Osteoblast (primary cell): ENCODE measurements around the gene FAM120B. TPM values are rescaled to one million over a fixed set of nuclear protein-coding genes. Genes with fewer than 3 reads are reported as not detected.
A peak's percentile ranks its signal among the peaks of the same experiment; 100 is the strongest.

Experiments
- DNase-seq: peaks from one replicate; pipeline ENCODE4 v3.0.0; 2011; ENCODE audit warnings: low spot score, mixed read lengths; ENCODE audit not compliant: insufficient read length; ENCODE audit errors: missing footprints
- H2AFZ ChIP-seq: 2 replicates; pipeline ENCODE4 v1.6.0; 2011; ENCODE audit warnings: mild to moderate bottlenecking, low read length
- H3K27ac ChIP-seq: 2 replicates; pipeline ENCODE4 v1.5.1; 2011; ENCODE audit warnings: mild to moderate bottlenecking, low read depth, low read length, moderate library complexity
- H3K27me3 ChIP-seq: 2 replicates; pipeline ENCODE4 v1.6.0; 2012; ENCODE audit warnings: mild to moderate bottlenecking, control low read depth, inconsistent platforms, low read length, moderate library complexity; ENCODE audit not compliant: insufficient read depth
- H3K36me3 ChIP-seq: 2 replicates; pipeline ENCODE4 v1.5.1; 2011; ENCODE audit warnings: mild to moderate bottlenecking, low read length, control low read depth, moderate library complexity; ENCODE audit not compliant: insufficient read depth
- H3K4me1 ChIP-seq: 2 replicates; pipeline ENCODE4 v1.5.1; 2011; ENCODE audit warnings: mild to moderate bottlenecking, low read length, control low read depth, moderate library complexity; ENCODE audit not compliant: insufficient read depth
- H3K4me2 ChIP-seq: 2 replicates; pipeline ENCODE4 v1.6.0; 2011; ENCODE audit warnings: mild to moderate bottlenecking, low read length; ENCODE audit not compliant: insufficient read depth
- H3K4me3 ChIP-seq: fragments of 200-600 bp; sonication (generic); 3 replicates; pipeline ENCODE4 v1.5.1; 2012; ENCODE audit warnings: mild to moderate bottlenecking, low read length, inconsistent platforms; ENCODE audit not compliant: insufficient read depth
- H3K79me2 ChIP-seq: 2 replicates; pipeline ENCODE4 v1.6.0; 2012; ENCODE audit warnings: mild to moderate bottlenecking, low read length, control low read depth, inconsistent platforms; ENCODE audit not compliant: insufficient read depth
- H3K9me3 ChIP-seq: 2 replicates; pipeline ENCODE4 v1.5.1; 2011; ENCODE audit warnings: low read depth, low read length, control low read depth
- H4K20me1 ChIP-seq: 2 replicates; pipeline ENCODE4 v1.6.0; 2012; ENCODE audit warnings: mild to moderate bottlenecking, low read length, control low read depth; ENCODE audit not compliant: insufficient read depth
- total RNA-seq: library from RNA; depleted of rRNA; stranded (reverse); fragments of >200 nt; gene quantifications from 2 replicates; pipeline ENCODE4 v1.2.3, GENCODE V29; 2012
- TF ChIP-seq, protein P1 (sequence below): IDR thresholded peaks from 2 replicates; pipeline ENCODE4 v1.5.1; 2011; ENCODE audit warnings: mild to moderate bottlenecking, low read depth, low read length, moderate library complexity; ENCODE audit errors: extremely low read depth

Gene FAM120B
- total RNA-seq, 1 donor: 13.4 TPM

GRCh38 chr6:170305805-170306323 is 694 bp upstream of the FAM120B start:
- Histone ChIP-seq H3K27me3 (no peaks in the 10 kb centered on the region), H3K9me3 (no peaks in the 10 kb centered on the region), H3K79me2 (peaks cover 52% of the 10 kb centered on the region), H4K20me1 (peaks cover 30% of the 10 kb centered on the region), H3K27ac (peak overlapping the region; percentile 56), H3K4me2 (peak overlapping the region; percentile 93), H2AFZ (peak overlapping the region; percentile 94), H3K36me3 (no peaks in the 10 kb centered on the region), H3K4me3 (peak overlapping the region; percentile 99), H3K4me1 (peaks cover 23% of the 10 kb centered on the region)
- DNase-seq: peak; percentile 71
- TF ChIP-seq, protein P1, sequence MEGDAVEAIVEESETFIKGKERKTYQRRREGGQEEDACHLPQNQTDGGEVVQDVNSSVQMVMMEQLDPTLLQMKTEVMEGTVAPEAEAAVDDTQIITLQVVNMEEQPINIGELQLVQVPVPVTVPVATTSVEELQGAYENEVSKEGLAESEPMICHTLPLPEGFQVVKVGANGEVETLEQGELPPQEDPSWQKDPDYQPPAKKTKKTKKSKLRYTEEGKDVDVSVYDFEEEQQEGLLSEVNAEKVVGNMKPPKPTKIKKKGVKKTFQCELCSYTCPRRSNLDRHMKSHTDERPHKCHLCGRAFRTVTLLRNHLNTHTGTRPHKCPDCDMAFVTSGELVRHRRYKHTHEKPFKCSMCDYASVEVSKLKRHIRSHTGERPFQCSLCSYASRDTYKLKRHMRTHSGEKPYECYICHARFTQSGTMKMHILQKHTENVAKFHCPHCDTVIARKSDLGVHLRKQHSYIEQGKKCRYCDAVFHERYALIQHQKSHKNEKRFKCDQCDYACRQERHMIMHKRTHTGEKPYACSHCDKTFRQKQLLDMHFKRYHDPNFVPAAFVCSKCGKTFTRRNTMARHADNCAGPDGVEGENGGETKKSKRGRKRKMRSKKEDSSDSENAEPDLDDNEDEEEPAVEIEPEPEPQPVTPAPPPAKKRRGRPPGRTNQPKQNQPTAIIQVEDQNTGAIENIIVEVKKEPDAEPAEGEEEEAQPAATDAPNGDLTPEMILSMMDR: no peak

GRCh38 chr6:170307080-170307545 is 555 bp downstream of the FAM120B start:
- Histone ChIP-seq H3K27me3 (no peaks in the 10 kb centered on the region), H3K36me3 (no peaks in the 10 kb centered on the region), H3K4me1 (peaks cover 23% of the 10 kb centered on the region), H2AFZ (peak overlapping the region; percentile 92), H3K79me2 (peaks cover 63% of the 10 kb centered on the region), H3K4me3 (peak overlapping the region; percentile 99), H3K27ac (peak overlapping the region; percentile 95), H3K9me3 (no peaks in the 10 kb centered on the region), H4K20me1 (peaks cover 37% of the 10 kb centered on the region), H3K4me2 (peak overlapping the region; percentile 93)
- TF ChIP-seq, protein P1: no peak
- peak; percentile 60 for DNase-seq

GRCh38 chr6:170308761-170309160 is 2.2 kb downstream of the FAM120B start:
- Histone ChIP-seq H3K4me2 (peak overlapping the region; percentile 93), H4K20me1 (peaks cover 52% of the 10 kb centered on the region), H3K4me3 (no peak overlapping the region), H3K27ac (no peak overlapping the region), H3K4me1 (peaks cover 23% of the 10 kb centered on the region), H3K27me3 (no peaks in the 10 kb centered on the region), H2AFZ (no peak overlapping the region), H3K36me3 (no peaks in the 10 kb centered on the region), H3K9me3 (no peaks in the 10 kb centered on the region), H3K79me2 (peaks cover 78% of the 10 kb centered on the region)
- no peak for DNase-seq
- TF ChIP-seq, protein P1: no peak

GRCh38 chr6:170311696-170312095 is 5.1 kb downstream of the FAM120B start:
- TF ChIP-seq, protein P1: no peak
- peaks cover 18% of the 10 kb centered on the region for H3K4me1 ChIP-seq

More at GRCh38 chr6:170311696-170312095, 5.1 kb downstream of the FAM120B start:
- Histone ChIP-seq H4K20me1 (peaks cover 67% of the 10 kb centered on the region), H3K36me3 (no peaks in the 10 kb centered on the region), H3K4me2 (no peak overlapping the region), H3K79me2 (peaks cover 96% of the 10 kb centered on the region), H3K4me3 (no peak overlapping the region), H2AFZ (no peak overlapping the region), H3K27me3 (no peaks in the 10 kb centered on the region), H3K9me3 (no peaks in the 10 kb centered on the region), H3K27ac (no peak overlapping the region)
- no peak for DNase-seq
